ENCODE measurements around the gene MVD.
"Not testable (repeated sequence)": the region's sequence is repeated elsewhere in the genome, so short reads cannot be mapped to it uniquely, and the experiment has no call there.

The MVD gene

GRCh38 chr16:88680554-88681083 is 17.7 kb upstream of the MVD start:
- no peak for FAIRE-seq

GRCh38 chr16:88678224-88678979 is 15.5 kb upstream of the MVD start:
- no peak for FAIRE-seq

DNA sequence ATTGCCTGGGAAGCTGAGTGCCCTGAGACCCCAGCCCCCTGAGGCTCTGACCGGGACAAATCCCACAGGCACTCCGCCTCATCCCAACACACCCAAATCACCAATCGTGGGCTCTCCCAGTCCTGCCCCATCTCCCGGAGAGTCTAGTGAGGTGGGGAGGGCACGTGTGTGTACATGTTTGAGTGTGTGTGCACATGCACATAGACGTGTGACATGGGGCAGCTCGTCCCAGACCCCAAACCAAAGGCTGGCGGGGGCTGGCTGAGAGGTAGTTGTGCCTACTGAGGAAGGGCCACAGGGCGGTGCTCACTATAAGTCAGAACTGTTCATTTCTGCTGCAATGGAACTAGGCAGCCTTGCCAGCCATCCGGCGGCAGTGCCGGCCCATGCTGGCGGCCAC is 14.8 kb upstream of the MVD start:
- FAIRE-seq: no peak

- no peak for FAIRE-seq
Measured at GRCh38 chr16:88676502-88677242, 13.8 kb upstream of the MVD start.

DNA sequence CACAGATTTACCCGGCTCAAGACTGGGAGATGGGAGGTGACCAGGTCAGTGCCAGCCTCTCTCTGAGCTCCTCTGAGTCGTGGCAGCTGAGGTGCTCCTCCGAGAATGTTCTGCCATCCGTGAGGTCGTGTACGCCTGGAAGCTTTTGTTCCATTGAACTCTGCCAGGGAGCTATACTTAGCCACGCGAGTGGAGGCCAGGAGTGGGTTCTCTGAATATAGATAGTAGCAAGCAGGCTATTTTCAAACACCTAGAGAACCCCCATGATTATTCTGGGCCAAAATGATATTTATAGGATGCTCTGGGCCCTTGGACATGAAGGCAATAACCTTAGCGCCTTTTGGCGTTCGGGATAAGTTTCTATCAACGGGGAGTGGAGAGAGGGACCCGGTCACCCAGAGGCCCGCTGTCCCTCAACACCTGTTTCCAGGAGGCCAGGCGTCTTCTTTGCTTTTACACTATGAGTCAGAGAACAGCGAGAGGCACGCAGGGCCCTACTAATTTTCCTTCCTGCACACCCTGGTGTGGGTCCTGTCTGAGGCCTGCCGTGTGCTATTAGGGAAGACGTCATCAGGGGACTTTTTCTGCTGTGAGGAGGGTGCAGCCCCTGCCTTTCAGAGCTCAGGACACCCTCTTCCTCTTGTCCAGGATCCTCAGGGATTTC is 11.0 kb upstream of the MVD start:
- no peak for FAIRE-seq

DNA sequence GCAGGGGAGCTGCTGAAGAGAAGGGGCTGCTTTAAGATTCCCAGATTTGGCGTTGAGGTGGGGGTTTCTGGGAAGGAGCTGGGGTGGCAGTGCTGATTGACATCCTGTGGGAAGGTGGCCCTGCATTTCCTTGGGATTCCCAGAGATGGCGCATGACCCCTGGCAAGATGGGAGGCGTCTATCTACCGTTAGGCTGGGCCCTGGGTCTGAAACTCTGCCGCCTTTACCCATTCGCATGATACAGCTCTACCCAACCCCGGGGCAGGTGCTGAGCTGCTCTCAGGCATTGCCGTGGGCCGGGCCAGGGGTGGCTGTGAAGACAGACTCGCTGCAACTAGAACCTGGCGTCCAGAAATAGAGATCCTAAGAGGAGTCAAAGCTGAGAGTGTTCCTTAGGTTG is 9.9 kb upstream of the MVD start:
- no peak for FAIRE-seq

DNA sequence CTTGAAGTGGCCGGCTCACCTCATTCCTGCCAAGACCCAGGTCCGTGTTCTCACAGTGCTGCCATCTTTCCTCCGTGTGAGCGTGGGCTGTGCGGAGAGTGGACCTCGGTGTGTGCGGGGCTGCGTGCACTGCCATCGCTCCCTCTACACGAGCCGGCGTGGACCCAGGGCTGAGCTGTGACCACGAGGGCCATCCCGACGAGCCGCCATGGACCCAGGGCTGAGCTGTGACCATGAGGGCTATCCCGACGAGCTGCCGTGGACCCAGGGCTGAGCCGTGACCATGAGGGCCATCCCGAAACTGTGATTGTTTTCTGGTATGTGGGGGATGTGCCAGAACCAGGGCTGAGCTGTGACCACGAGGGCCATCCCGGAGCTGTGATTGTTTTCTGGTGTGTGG is 8.9 kb upstream of the MVD start:
- no peak for FAIRE-seq

GRCh38 chr16:88669980-88670379 is 7.1 kb upstream of the MVD start:
- no peak for FAIRE-seq

DNA sequence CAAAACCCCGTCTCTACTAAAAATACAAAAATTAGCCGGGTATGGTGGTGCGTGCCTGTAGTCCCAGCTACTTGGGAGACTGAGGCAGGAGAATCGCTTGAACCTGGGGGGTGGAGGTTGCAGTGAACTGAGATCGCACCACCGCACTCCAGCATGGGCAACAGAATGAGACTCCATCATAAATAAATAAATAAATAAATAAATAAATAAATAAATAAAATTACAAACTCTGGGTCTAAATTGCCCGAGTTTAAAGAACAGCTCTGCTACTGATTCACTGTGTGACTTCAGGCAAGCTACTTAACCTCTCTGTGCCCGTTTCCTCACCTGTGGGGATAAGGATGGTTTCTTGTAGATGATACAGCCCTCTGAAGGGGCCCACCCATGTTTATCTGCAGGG is 6.6 kb upstream of the MVD start:
- FAIRE-seq: not testable (repeated sequence)

GRCh38 chr16:88667461-88667860 is 4.6 kb upstream of the MVD start:
- no peak for FAIRE-seq

DNA sequence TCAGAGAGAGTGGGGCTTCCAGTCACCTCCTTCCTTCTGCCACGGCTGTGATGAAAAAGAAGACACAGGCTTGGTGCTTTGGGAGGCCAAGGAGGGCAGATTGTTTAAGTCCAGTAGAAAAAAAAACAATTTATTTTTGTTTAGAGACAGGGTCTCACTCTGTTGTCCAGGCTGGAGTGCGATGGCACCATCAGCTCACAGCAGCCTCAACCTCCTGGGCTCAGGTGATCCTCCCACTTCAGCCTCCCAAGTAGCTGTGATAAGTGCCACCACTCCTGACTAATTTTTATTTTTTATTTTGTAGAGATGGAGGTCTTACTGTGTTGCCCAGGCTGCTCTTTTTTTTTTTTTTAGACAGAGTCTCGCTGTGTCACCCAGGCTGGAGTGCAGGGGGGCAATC is 2.7 kb upstream of the MVD start:
- FAIRE-seq: no peak

GRCh38 chr16:88665148-88665547 is 2.3 kb upstream of the MVD start:
- FAIRE-seq: no peak

DNA sequence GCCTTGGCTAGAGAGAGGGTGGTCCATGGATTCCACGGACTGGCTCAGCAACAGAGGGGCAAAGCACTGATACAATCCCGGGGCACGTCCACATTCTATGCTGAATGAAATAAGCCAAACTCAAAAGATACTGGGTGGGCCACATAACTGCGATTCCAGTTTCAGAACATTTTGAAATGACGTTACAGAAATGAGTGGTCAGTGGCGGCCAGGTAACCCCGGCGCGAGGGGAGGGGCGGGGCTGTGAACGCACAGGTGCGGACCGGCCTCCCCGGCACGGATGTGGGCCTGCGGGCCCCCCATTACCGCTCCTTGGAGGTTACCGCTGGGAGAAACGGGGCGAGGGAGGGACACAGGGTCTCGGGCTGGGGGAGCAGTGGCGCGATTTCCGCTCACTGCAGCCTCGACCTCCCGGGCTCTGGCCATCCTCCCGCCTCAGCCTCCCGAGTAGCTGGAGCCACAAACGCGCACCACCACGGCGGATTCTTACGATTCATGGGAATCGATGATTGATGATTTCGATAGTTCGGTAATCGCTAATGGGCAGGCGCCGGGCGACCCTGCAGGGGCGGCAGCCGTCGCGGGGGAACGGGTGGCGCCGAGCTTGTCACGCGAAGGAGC is 559 bp downstream of the MVD start:
- no peak for FAIRE-seq

GRCh38 chr16:88661468-88661867 is 1.4 kb downstream of the MVD start:
- FAIRE-seq: no peak

GRCh38 chr16:88659160-88659559 is 3.7 kb downstream of the MVD start:
- FAIRE-seq: no peak

DNA sequence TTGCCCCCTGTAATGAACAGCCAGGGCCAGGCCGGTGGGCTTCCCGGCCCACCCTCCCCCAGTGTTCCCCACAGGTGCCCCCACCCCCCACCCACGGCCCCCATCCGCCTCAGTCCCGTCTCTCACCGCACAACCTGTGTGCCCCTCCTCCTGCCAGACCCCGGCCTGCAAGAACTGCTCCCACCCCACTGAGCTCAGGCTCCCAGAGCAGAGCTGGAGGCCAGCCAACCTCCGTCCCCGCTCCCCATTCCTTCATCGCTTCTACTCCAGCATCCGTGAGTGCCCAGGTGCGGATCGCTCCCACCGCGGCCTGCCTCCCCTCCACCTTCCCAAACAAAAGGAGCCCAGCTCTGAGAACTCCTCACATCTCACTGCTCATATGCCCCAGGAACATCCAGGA is 4.2 kb downstream of the MVD start:
- no peak for FAIRE-seq

DNA sequence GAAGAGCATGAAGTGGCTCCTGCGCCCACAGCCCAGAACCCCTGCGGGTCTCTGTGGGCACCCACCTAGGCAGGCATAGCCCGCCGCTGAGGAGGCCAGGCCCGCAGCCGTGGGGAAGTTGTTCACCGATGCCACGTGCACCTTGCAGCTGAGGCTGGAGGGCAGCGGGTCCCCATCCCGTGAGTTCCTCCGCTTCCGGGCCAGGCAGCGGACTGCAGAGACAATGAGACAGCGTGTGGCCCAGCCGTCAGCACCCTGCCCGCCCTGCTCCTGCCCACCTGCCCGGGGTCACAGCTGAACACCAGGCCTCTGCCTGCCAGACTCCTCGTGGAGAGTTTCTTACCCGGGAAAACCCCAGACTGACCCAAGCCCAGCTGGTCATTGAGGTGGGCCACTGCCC is 5.5 kb downstream of the MVD start:
- no peak for FAIRE-seq

DNA sequence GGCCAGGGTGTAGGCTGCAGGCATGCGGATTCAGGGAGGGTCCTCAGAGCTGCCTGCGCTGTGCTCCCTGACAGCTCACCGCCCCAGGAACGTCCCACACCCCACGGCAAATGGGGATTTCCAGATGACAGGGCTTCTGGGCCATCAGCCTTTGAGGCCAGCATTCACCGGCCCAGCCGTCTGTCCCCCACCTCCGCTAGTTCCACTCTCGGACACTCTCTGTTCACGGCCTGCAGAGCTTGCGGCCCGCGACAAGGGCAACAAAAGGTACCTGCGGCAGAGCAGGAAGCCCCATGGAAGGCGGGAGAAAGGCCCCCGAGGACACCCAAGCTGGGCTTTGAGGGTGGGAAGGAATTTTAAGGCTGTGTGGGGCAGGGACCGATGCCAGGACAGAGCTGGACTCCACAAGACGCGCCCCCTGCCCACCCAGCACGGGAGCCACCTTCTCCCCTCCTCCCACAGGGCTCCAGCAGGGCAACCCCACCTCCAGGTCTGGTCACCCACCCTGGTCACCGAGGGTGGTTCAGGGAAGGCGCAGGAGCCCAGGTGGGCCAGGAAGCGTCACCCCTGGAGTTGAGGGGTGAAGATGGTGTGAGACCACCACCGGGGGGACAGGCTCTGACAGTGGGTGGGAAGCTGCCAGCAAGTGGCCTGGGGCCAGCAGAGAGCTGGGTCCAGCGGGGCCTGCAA is 6.5 kb downstream of the MVD start:
- FAIRE-seq: no peak

- no peak for FAIRE-seq
Measured at GRCh38 chr16:88655733-88656281, 7.1 kb downstream of the MVD start.

GRCh38 chr16:88655053-88655732 is 7.7 kb downstream of the MVD start:
- no peak for FAIRE-seq

DNA sequence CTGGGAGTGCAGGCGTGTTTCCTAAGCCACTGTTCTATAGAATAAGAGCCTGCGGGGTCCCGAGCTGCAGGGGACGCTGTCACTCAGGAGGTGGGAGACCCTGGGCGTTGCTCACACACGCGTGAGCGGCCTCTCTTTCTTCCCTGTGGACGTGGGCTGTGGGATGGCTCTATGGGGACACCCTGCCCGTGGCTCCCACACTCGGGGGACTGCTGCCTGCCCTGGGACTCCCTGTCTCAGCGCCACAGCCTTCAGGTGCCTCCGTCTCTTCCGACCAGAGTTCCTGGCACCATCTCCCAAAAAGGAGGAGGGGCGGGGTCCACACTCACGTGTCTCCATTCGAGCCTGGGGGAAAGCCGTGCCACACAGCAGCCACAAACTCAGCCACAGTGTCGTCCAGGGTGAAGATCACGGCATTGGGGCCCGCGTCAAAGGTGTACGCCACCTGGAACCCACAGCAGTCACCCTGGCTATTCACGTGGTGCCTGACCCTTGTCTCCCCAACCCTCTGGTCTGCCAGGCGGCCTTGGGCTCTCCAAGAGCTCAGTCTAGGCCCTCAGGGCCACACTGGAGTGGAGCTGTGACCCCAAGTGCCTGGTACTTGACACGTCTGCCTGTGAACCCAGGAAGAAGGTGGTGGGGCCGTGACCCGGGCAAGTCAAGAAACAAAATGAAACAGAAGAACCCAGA is 8.4 kb downstream of the MVD start:
- no peak for FAIRE-seq
